SJSA1 (cell line): ENCODE results near the gene ELMO3. TPM values are rescaled to one million over a fixed set of nuclear protein-coding genes. Genes with fewer than 3 reads are reported as not detected.
A peak's percentile ranks its signal among the peaks of the same experiment; 100 is the strongest.

Source experiments
- DNase-seq, 2 experiments: peaks; one replicate each; pipeline ENCODE4 v3.0.0-alpha.2; 2015 to 2020; ENCODE audit warnings: low spot score in 2 of 2, low read depth in 1 of 2
- H3K27ac ChIP-seq: fragments of 250-450 bp; sonication (Bioruptor Pico); 2 replicates; pipeline ENCODE4 v1.5.1; 2020; ENCODE audit warnings: mild to moderate bottlenecking, moderate library complexity
- H3K27me3 ChIP-seq: fragments of 250-450 bp; sonication (Bioruptor Pico); replicated peaks from 2 replicates; pipeline ENCODE4 v1.5.1; 2020; ENCODE audit warnings: mild to moderate bottlenecking, moderate library complexity
- H3K36me3 ChIP-seq: fragments of 250-450 bp; sonication (Bioruptor Pico); 2 replicates; pipeline ENCODE4 v1.5.1; 2020; ENCODE audit warnings: mild to moderate bottlenecking
- H3K4me1 ChIP-seq: fragments of 250-450 bp; sonication (Bioruptor Pico); replicated peaks from 2 replicates; pipeline ENCODE4 v1.6.1; 2021; ENCODE audit warnings: mild to moderate bottlenecking
- H3K4me3 ChIP-seq: fragments of 250-450 bp; sonication (Bioruptor Pico); 2 replicates; pipeline ENCODE4 v1.5.1; 2020; ENCODE audit warnings: mild to moderate bottlenecking
- H3K9me3 ChIP-seq: fragments of 250-450 bp; sonication (Bioruptor Pico); replicated peaks from 2 replicates; pipeline ENCODE4 v1.5.1; 2020; ENCODE audit warnings: mild to moderate bottlenecking
- total RNA-seq: library from RNA; depleted of rRNA; stranded (reverse); fragments of >200 nt; shearing (Covaris generic); gene quantifications from 2 replicates; pipeline ENCODE4 v1.2.3, GENCODE V29; 2014

ELMO3 gene
- total RNA-seq, 1 experiment from 2014 or later: 1.1 TPM

DNA sequence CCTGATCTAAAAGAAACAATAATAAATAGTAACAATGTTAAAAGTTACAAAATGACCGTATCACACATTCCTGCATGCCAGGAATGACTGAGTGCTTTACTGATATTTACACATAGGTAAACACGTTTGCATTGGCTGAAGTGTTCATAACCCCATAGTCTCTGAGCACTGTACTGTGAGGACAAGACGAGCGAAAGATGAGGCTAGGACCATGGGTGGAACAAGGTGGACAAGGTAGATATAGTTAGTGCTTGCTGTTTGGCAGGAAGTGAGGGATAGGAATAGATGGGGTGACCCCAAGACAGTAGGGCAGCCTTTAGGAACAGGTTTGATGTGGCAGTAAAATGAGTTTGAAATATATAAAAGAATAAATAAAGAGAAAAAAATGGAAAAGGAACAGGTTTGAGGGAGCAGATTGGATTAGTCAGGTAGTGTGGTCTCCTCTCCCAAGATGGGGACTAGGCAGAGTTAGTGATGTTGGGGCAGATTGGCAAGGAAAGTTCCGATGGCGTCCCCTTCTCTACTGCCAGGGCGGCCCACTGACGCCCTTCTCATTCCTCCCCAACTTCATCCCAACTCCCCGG, 7.4 kb upstream of the ELMO3 start:
- H3K4me1 ChIP-seq: peaks cover 34% of the 10 kb centered on the region
- H3K9me3 ChIP-seq: peaks cover 5% of the 10 kb centered on the region
- DNase-seq: no peak
- H3K36me3 ChIP-seq: peaks cover 45% of the 10 kb centered on the region
- no peaks in the 10 kb centered on the region for H3K27me3 ChIP-seq
- no peak overlapping the region for H3K27ac ChIP-seq
- H3K4me3 ChIP-seq: peak overlapping the region; percentile 93

DNA sequence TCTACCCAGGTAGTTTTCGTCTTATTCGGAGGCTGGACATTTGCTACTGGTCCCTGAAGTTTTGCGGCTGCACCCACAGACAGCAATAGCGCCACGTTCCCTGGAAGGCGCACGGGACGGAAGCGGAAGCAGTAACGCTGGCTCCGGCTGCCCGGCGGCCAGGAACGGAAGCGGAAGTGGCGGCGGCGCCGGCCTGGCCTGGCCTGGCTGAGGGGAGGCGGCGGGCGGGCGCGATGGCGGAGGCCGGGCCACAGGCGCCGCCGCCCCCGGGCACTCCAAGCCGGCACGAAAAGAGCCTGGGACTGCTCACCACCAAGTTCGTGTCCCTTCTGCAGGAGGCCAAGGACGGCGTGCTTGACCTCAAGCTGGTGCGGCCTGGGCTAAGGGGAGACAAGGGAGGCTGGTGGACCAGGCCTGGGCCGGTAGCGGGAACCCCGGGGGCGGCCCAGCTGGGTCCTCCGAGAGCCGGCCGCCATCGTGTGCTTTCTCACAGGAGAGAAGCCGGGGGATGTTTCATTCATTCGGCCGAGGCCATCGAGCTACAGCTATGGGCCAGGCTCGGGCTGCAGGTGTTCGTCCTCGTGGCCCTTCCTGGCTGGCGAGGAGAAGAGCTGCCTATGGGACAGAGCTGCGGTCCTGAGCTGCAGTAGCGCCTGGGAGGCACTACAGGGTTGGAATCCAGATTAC, 6.8 kb upstream of the ELMO3 start, which contains the start of gene E2F4:
Gene E2F4 (plus strand): TSS at position 161 of the 687 bp plus-strand sequence. CDS start 73 bp downstream, at position 234.
- H3K27ac ChIP-seq: peak within 1 kb of the TSS; percentile 52
- peaks cover 51% of the 10 kb centered on the region for H3K36me3 ChIP-seq
- H3K4me1 ChIP-seq: peaks cover 28% of the 10 kb centered on the region
- H3K4me3 ChIP-seq: peak within 1 kb of the TSS; percentile 93
- DNase-seq: peak; percentile 78 to 91
- H3K9me3 ChIP-seq: peaks cover 5% of the 10 kb centered on the region
- H3K27me3 ChIP-seq: no peaks in the 10 kb centered on the region

- Histone ChIP-seq H3K27ac (peak overlapping the region; percentile 52), H3K36me3 (peaks cover 59% of the 10 kb centered on the region), H3K4me1 (peaks cover 27% of the 10 kb centered on the region), H3K9me3 (peaks cover 5% of the 10 kb centered on the region), H3K27me3 (no peaks in the 10 kb centered on the region), H3K4me3 (peak overlapping the region; percentile 93)
- no peak for DNase-seq
These were observed 6.1 kb upstream of the ELMO3 start for GRCh38 chr16:67192781-67193361.

- Histone ChIP-seq H3K4me1 (peaks cover 27% of the 10 kb centered on the region), H3K4me3 (peak overlapping the region; percentile 93), H3K27ac (no peak overlapping the region), H3K9me3 (peaks cover 5% of the 10 kb centered on the region), H3K27me3 (no peaks in the 10 kb centered on the region), H3K36me3 (peaks cover 65% of the 10 kb centered on the region)
- DNase-seq: no peak
These were observed 5.4 kb upstream of the ELMO3 start for GRCh38 chr16:67193536-67193935.

GRCh38 chr16:67194260-67194659, 4.7 kb upstream of the ELMO3 start:
- Histone ChIP-seq H3K36me3 (peaks cover 71% of the 10 kb centered on the region), H3K9me3 (peaks cover 5% of the 10 kb centered on the region), H3K27ac (no peak overlapping the region), H3K4me3 (no peak overlapping the region), H3K27me3 (no peaks in the 10 kb centered on the region), H3K4me1 (peaks cover 27% of the 10 kb centered on the region)
- DNase-seq: no peak

- Histone ChIP-seq H3K27ac (no peak overlapping the region), H3K9me3 (peaks cover 5% of the 10 kb centered on the region)
These were observed 3.3 kb upstream of the ELMO3 start for GRCh38 chr16:67195676-67196075.

GRCh38 chr16:67196881-67197280, 2.0 kb upstream of the ELMO3 start:
- Histone ChIP-seq H3K4me3 (no peak overlapping the region), H3K36me3 (peaks cover 91% of the 10 kb centered on the region), H3K9me3 (peaks cover 5% of the 10 kb centered on the region), H3K27me3 (no peaks in the 10 kb centered on the region), H3K4me1 (peaks cover 12% of the 10 kb centered on the region), H3K27ac (no peak overlapping the region)
- no peak for DNase-seq

More at GRCh38 chr16:67195676-67196075, 3.3 kb upstream of the ELMO3 start:
- H3K27me3 ChIP-seq: no peaks in the 10 kb centered on the region
- H3K4me3 ChIP-seq: no peak overlapping the region
- H3K36me3 ChIP-seq: peaks cover 82% of the 10 kb centered on the region
- peaks cover 22% of the 10 kb centered on the region for H3K4me1 ChIP-seq
- DNase-seq: no peak

GRCh38 chr16:67197704-67198103, 1.2 kb upstream of the ELMO3 start:
- no peak for DNase-seq
- peaks cover 92% of the 10 kb centered on the region for H3K36me3 ChIP-seq
- H3K27ac ChIP-seq: no peak overlapping the region
- H3K9me3 ChIP-seq: no peaks in the 10 kb centered on the region; the same call in 1 of the 2 replicates
- peaks cover 11% of the 10 kb centered on the region for H3K4me1 ChIP-seq
- H3K27me3 ChIP-seq: no peaks in the 10 kb centered on the region
- H3K4me3 ChIP-seq: no peak overlapping the region

- no peak overlapping the region for H3K27ac ChIP-seq
- peaks cover 92% of the 10 kb centered on the region for H3K36me3 ChIP-seq
- no peaks in the 10 kb centered on the region for H3K27me3 ChIP-seq
- H3K9me3 ChIP-seq: no peaks in the 10 kb centered on the region
- H3K4me3 ChIP-seq: no peak overlapping the region
- H3K4me1 ChIP-seq: peaks cover 5% of the 10 kb centered on the region
- DNase-seq: peak in 1 of 2 experiments; percentile 30
These were observed 645 bp upstream of the ELMO3 start for GRCh38 chr16:67198238-67198734.

- H3K4me3 ChIP-seq: no peak overlapping the region
- no peaks in the 10 kb centered on the region for H3K27me3 ChIP-seq
- no peaks in the 10 kb centered on the region for H3K4me1 ChIP-seq
- no peaks in the 10 kb centered on the region for H3K9me3 ChIP-seq
- peaks cover 89% of the 10 kb centered on the region for H3K36me3 ChIP-seq
- no peak overlapping the region for H3K27ac ChIP-seq
- DNase-seq: no peak
These were observed 872 bp downstream of the ELMO3 start for GRCh38 chr16:67199808-67200198.

DNA sequence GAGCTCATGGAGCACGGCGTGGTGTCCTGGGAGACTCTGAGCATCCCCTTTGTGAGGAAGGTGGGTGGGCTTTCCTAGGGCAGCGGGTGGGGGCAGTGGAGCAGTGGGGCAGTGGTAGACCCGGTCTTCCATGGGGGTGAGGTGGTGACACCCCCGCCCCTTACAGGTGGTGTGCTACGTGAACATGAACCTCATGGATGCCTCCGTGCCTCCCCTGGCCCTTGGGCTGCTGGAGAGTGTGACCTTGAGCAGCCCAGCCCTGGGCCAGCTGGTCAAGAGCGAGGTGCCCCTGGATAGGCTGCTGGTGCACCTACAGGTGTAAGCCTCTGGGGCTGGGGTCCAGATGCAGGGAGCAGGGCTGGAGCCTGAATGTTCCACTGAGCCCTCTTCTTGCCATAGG, 1.6 kb downstream of the ELMO3 start:
- no peak overlapping the region for H3K27ac ChIP-seq
- H3K4me1 ChIP-seq: no peaks in the 10 kb centered on the region
- H3K4me3 ChIP-seq: no peak overlapping the region
- DNase-seq: no peak
- H3K27me3 ChIP-seq: no peaks in the 10 kb centered on the region
- H3K9me3 ChIP-seq: no peaks in the 10 kb centered on the region
- peaks cover 82% of the 10 kb centered on the region for H3K36me3 ChIP-seq

DNA sequence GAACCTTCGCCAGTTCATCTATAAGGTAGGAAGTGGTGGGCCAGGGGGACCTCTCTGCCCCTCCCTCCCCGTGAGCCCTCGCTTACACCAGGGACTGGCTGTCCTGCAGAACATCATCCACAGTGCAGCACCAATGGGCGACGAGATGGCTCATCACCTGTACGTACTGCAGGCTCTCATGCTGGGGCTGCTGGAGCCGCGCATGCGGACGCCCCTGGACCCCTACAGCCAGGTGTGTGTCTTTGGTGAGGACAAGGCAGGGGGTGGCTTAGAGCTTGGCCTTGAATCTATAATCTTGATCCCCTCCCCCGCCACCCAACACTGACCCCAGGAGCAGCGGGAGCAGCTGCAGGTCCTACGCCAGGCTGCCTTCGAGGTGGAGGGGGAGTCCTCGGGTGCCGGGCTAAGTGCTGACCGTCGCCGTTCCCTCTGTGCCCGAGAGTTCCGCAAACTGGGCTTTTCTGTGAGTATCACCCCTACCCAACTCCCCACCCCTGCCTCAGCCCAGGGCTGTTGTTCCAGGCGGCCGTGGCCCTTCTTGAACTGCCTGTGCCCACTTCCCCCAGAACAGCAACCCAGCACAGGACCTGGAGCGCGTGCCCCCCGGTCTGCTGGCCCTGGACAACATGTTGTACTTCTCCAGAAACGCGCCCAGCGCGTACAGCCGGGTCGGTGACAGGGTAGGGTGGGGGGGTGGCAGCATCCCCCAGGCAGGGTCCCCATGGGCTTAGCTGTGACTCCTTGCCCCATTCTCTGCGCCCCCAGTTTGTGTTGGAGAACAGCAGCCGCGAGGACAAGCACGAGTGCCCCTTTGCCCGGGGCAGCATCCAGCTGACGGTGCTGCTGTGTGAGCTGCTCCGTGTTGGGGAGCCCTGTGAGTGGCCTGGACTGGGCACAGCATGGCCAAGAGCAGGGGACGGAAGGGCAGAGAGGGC, 2.7 kb downstream of the ELMO3 start:
- DNase-seq: no peak
- H3K4me1 ChIP-seq: no peaks in the 10 kb centered on the region; the same call in 1 of the 2 replicates
- H3K27me3 ChIP-seq: no peaks in the 10 kb centered on the region
- no peak overlapping the region for H3K4me3 ChIP-seq
- no peak overlapping the region for H3K27ac ChIP-seq
- peaks cover 81% of the 10 kb centered on the region for H3K36me3 ChIP-seq
- no peaks in the 10 kb centered on the region for H3K9me3 ChIP-seq

DNA sequence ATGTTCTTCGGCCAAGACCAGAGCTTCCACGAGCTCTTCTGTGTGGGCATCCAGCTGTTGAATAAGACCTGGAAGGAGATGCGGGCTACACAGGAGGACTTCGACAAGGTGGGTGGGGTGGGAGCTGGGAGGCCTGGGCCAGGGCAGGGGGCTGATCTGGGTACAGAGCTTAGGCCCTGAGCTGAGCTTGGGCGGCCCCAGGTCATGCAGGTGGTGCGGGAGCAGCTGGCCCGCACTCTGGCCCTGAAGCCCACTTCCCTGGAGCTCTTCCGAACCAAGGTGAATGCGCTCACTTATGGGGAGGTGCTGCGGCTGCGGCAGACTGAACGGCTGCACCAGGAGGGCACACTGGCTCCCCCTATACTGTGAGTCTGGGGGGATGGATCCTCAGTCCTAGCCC, 3.5 kb downstream of the ELMO3 start:
- Histone ChIP-seq H3K4me3 (no peak overlapping the region), H3K9me3 (no peaks in the 10 kb centered on the region), H3K27me3 (no peaks in the 10 kb centered on the region), H3K4me1 (peaks cover 2% of the 10 kb centered on the region), H3K27ac (no peak overlapping the region), H3K36me3 (peaks cover 81% of the 10 kb centered on the region)
- no peak for DNase-seq
